H1 (cell line): Measurements from ENCODE around the gene ULBP1. TPM values are rescaled to one million over a fixed set of nuclear protein-coding genes. Genes with fewer than 3 reads are reported as not detected.
"Not testable (repeated sequence)": the region's sequence is repeated elsewhere in the genome, so short reads cannot be mapped to it uniquely, and the experiment has no call there.

ENCODE experiments used
- CTCF ChIA-PET: fragments of 300-600 bp; sonication (Branson Sonifier 250); formaldehyde crosslinking; loops from one replicate; lab custom pipeline; 2021; ENCODE audit not compliant: partially characterized antibody; lab: Charles Lee
- POLR2A ChIA-PET: fragments of 300-600 bp; sonication (Branson Sonifier 250); formaldehyde crosslinking; loops from one replicate; lab custom pipeline; 2021; ENCODE audit warnings: inconsistent platforms; ENCODE audit not compliant: partially characterized antibody; lab: Charles Lee
- DNase-seq, 2 experiments: peaks; one replicate each; pipeline versions ENCODE4 v3.0.0 to v3.0.0-alpha.2; 2010 to 2022; ENCODE audit warnings: low spot score in 2 of 2, low read depth in 1 of 2, mixed read lengths in 1 of 2
- FAIRE-seq: peaks from 2 replicates; lab custom pipeline; 2011; peaks lifted over from hg19 to GRCh38; lab: Jason Lieb, UNC
- H2AFZ ChIP-seq: 2 replicates; pipeline ENCODE4 v1.8.1; 2012; ENCODE audit warnings: low read length, inconsistent platforms
- H2AK5ac ChIP-seq: 2 replicates; pipeline ENCODE4 v1.6.1; 2013; ENCODE audit warnings: low read depth, low read length
- H2BK120ac ChIP-seq: replicated peaks from 2 replicates; pipeline ENCODE3; 2013; ENCODE audit warnings: low read depth, low read length, inconsistent platforms
- H2BK12ac ChIP-seq: 2 replicates; pipeline ENCODE4 v1.6.1; 2013; ENCODE audit warnings: low read depth, low read length
- H2BK15ac ChIP-seq: 2 replicates; pipeline ENCODE4 v1.6.1; 2013; ENCODE audit warnings: low read length
- H2BK20ac ChIP-seq: 2 replicates; pipeline ENCODE4 v1.6.1; 2013; ENCODE audit warnings: low read length
- H2BK5ac ChIP-seq: 2 replicates; pipeline ENCODE4 v1.6.1; 2013; ENCODE audit warnings: low read depth, low read length
- H3K14ac ChIP-seq: 2 replicates; pipeline ENCODE4 v1.6.1; 2013; ENCODE audit warnings: inconsistent platforms; ENCODE audit not compliant: insufficient read length
- H3K18ac ChIP-seq: 2 replicates; pipeline ENCODE4 v1.6.1; 2013; ENCODE audit warnings: low read length; ENCODE audit errors: extremely low read depth
- H3K23ac ChIP-seq: 2 replicates; pipeline ENCODE4 v1.6.1; 2013; ENCODE audit warnings: inconsistent platforms; ENCODE audit not compliant: insufficient read length
- H3K23me2 ChIP-seq: 2 replicates; pipeline ENCODE4 v1.6.1; 2013; ENCODE audit warnings: low read depth, low read length
- H3K27ac ChIP-seq: 2 replicates; pipeline ENCODE4 v1.6.1; 2011; ENCODE audit warnings: low read depth, low read length, inconsistent platforms
- H3K27me3 ChIP-seq, 4 experiments: replicated peaks in 1 of 4; 1 replicate in 1 of 4; 2 replicates in 3 of 4; pipeline versions ENCODE4 v1.6.1 to v1.8.1; 2011 to 2013; ENCODE audit warnings: low read length in 3 of 4, mild to moderate bottlenecking in 3 of 4, inconsistent platforms in 2 of 4, mixed read lengths in 2 of 4, moderate library complexity in 1 of 4; ENCODE audit not compliant: control insufficient read depth in 3 of 4, insufficient read depth in 3 of 4; ENCODE audit errors: extremely low read depth in 1 of 4
- H3K36me3 ChIP-seq, 4 experiments: 2 replicates each; pipeline versions ENCODE4 v1.6.1 to v1.8.1; 2011 to 2013; ENCODE audit warnings: mild to moderate bottlenecking in 4 of 4, low read length in 3 of 4, moderate library complexity in 2 of 4, control low read depth in 1 of 4, inconsistent platforms in 1 of 4; ENCODE audit not compliant: insufficient read depth in 4 of 4, control insufficient read depth in 2 of 4
- H3K4ac ChIP-seq: replicated peaks from 2 replicates; pipeline ENCODE3; 2013; ENCODE audit warnings: low read length, low read depth, mixed read lengths, inconsistent platforms; ENCODE audit not compliant: insufficient read length
- H3K4me1 ChIP-seq, 4 experiments: replicated peaks in 1 of 4; 1 replicate in 1 of 4; 2 replicates in 3 of 4; pipeline versions ENCODE4 v1.6.1 to v1.8.1; 2011 to 2013; ENCODE audit warnings: low read length in 3 of 4, inconsistent platforms in 2 of 4, mixed read lengths in 1 of 4; ENCODE audit not compliant: insufficient read depth in 4 of 4, control insufficient read depth in 3 of 4
- H3K4me2 ChIP-seq, 2 experiments: 2 replicates each; pipeline versions ENCODE4 v1.6.1 to v1.8.1; 2011 to 2013; ENCODE audit warnings: low read depth in 2 of 2, low read length in 2 of 2, control low read depth in 1 of 2, inconsistent platforms in 1 of 2, mild to moderate bottlenecking in 1 of 2; ENCODE audit not compliant: insufficient read depth in 1 of 2
- H3K4me3 ChIP-seq, 4 experiments: fragments of 200-600, 300-600 bp in 1 of 4; sonication (generic), shearing (Covaris generic), sonication (Bioruptor Twin) in 1 of 4; 2 replicates each; pipeline versions ENCODE4 v1.5.1 to v1.8.1; 2011 to 2016; ENCODE audit warnings: low read length in 4 of 4, low read depth in 3 of 4, control low read depth in 2 of 4, inconsistent platforms in 2 of 4, mild to moderate bottlenecking in 2 of 4, mixed read lengths in 1 of 4, moderate library complexity in 1 of 4; ENCODE audit not compliant: insufficient read depth in 2 of 4; ENCODE audit errors: extremely low read depth in 1 of 4
- H3K56ac ChIP-seq: replicated peaks from 2 replicates; pipeline ENCODE3; 2013; ENCODE audit warnings: low read depth, mild to moderate bottlenecking, mixed read lengths, low read length, inconsistent platforms; ENCODE audit not compliant: insufficient read length
- H3K79me1 ChIP-seq: 2 replicates; pipeline ENCODE4 v1.6.1; 2013; ENCODE audit warnings: low read depth, low read length, control low read depth
- H3K79me2 ChIP-seq, 2 experiments: 2 replicates each; pipeline versions ENCODE4 v1.6.1 to v1.8.1; 2012 to 2013; ENCODE audit warnings: low read length in 2 of 2, mild to moderate bottlenecking in 2 of 2, inconsistent platforms in 1 of 2; ENCODE audit not compliant: insufficient read depth in 2 of 2, control insufficient read depth in 1 of 2
- H3K9ac ChIP-seq, 4 experiments: replicated peaks in 1 of 4; 1 replicate in 1 of 4; 2 replicates in 3 of 4; pipeline versions ENCODE4 v1.6.1 to v1.8.1; 2011 to 2013; ENCODE audit warnings: low read depth in 3 of 4, low read length in 3 of 4, control low read depth in 2 of 4, mild to moderate bottlenecking in 2 of 4, moderate library complexity in 2 of 4, inconsistent platforms in 1 of 4; ENCODE audit errors: extremely low read depth in 1 of 4
- H3K9me3 ChIP-seq, 2 experiments: 2 replicates each; pipeline versions ENCODE4 v1.6.1 to v1.8.1; 2012 to 2013; ENCODE audit warnings: mild to moderate bottlenecking in 2 of 2, moderate library complexity in 2 of 2, control low read depth in 1 of 2, inconsistent platforms in 1 of 2, low read depth in 1 of 2, low read length in 1 of 2, mixed read lengths in 1 of 2; ENCODE audit not compliant: insufficient read depth in 2 of 2
- H4K20me1 ChIP-seq, 2 experiments: replicated peaks in 1 of 2; 2 replicates each; pipeline versions ENCODE3 to v1.8.1; 2011 to 2013; ENCODE audit warnings: inconsistent platforms in 2 of 2, low read length in 2 of 2, mild to moderate bottlenecking in 1 of 2; ENCODE audit not compliant: insufficient read depth in 2 of 2, control insufficient read depth in 1 of 2
- H4K5ac ChIP-seq: 2 replicates; pipeline ENCODE4 v1.6.1; 2013; ENCODE audit warnings: low read length, low read depth, mixed read lengths, inconsistent platforms; ENCODE audit not compliant: insufficient read length
- H4K8ac ChIP-seq: 2 replicates; pipeline ENCODE4 v1.8.0; 2013; ENCODE audit warnings: mild to moderate bottlenecking, moderate library complexity, low read length, inconsistent platforms; ENCODE audit not compliant: insufficient read depth; ENCODE audit errors: extremely low read depth
- H4K91ac ChIP-seq: replicated peaks from 2 replicates; pipeline ENCODE3; 2013; ENCODE audit warnings: low read length, mixed read lengths, inconsistent platforms; ENCODE audit not compliant: insufficient read length
- WGBS, 2 experiments: shearing (Covaris generic) in 1 of 2; methylation state at CpG; one replicate each; pipeline versions ENCODE4 v1.1.6 to v1.1.7; 2013 to 2015; ENCODE audit warnings: low lambda C conversion rate in 2 of 2, mixed read lengths in 2 of 2, inconsistent platforms in 1 of 2, low coverage in 1 of 2, missing lambda C conversion rate in 1 of 2; ENCODE audit not compliant: insufficient replicate concordance in 2 of 2, insufficient coverage in 1 of 2, insufficient read length in 1 of 2; ENCODE audit errors: extremely low coverage in 1 of 2, missing lambda C conversion rate in 1 of 2; 5-methylcytosine and 5-hydroxymethylcytosine counted together
- polyA plus RNA-seq, 7 experiments: library from polyadenylated mRNA; depleted of rRNA in 3 of 7; stranded (reverse) in 5 of 7; unstranded in 2 of 7; fragments of >200 nt in 5 of 7; fragments of 200-250 nt in 2 of 7; gene quantifications; 1 replicate in 5 of 7; 2 replicates in 1 of 7; 4 replicates in 1 of 7; pipeline versions ENCODE4 v1.2.1 to v1.2.3, GENCODE V29; 2011 to 2013; ENCODE audit warnings: missing spikeins in 2 of 7, mixed read lengths in 2 of 7
- total RNA-seq: library from RNA; stranded (reverse); fragmentation: NEBNext Ultra II Directional; extraction: Animal tissue kit (Norgen Biotek cat#: 25700); gene quantifications from 2 replicates; pipeline ENCODE4 v1.2.1, GENCODE V29; 2021

ULBP1 gene
- total and polyA plus RNA-seq, 2 of the 8 experiments (the other 6 are each of a cell fraction or from before 2014, with no cell fraction given): 0.32 to 0.60 TPM

- H3K9me3 ChIP-seq, H2AFZ ChIP-seq, H2BK20ac ChIP-seq, H3K36me3 ChIP-seq, CTCF ChIA-PET, H3K4me1 ChIP-seq, H4K5ac ChIP-seq, H3K79me1 ChIP-seq, H3K4me3 ChIP-seq, H3K23ac ChIP-seq, H2BK120ac ChIP-seq, H4K20me1 ChIP-seq, H3K79me2 ChIP-seq, H3K18ac ChIP-seq, H4K91ac ChIP-seq, H3K4ac ChIP-seq, H3K4me2 ChIP-seq, H3K9ac ChIP-seq, H3K14ac ChIP-seq, H2AK5ac ChIP-seq, POLR2A ChIA-PET, H2BK5ac ChIP-seq, H2BK12ac ChIP-seq, H3K56ac ChIP-seq, FAIRE-seq, DNase-seq, H2BK15ac ChIP-seq, H4K8ac ChIP-seq, H3K27ac ChIP-seq: not testable (repeated sequence)
- 75% methylated on average over 5 of the region's 5 CpGs; no CpG with 5 or more reads in 1 of the 2 experiments for WGBS, 2 experiments
- Histone ChIP-seq H3K27me3 (peaks cover 48 to 72% (median 59%) of the 10 kb centered on the region in 4 experiments), H3K23me2 (peaks cover 13% of the 10 kb centered on the region; the same call in 1 of the 2 replicates)
Observed at GRCh38 chr6:149943321-149943720, 20.4 kb upstream of the ULBP1 start.

GRCh38 chr6:149945276-149945675 lies 18.5 kb upstream of the ULBP1 start:
- H3K4me3 ChIP-seq, H3K79me1 ChIP-seq, H3K4me2 ChIP-seq, H2AK5ac ChIP-seq, H2BK15ac ChIP-seq, H3K9me3 ChIP-seq, H2AFZ ChIP-seq, H3K9ac ChIP-seq, H2BK12ac ChIP-seq, POLR2A ChIA-PET, H3K18ac ChIP-seq, H3K56ac ChIP-seq, H4K8ac ChIP-seq, H3K23ac ChIP-seq, H3K23me2 ChIP-seq, H3K27ac ChIP-seq, H2BK5ac ChIP-seq, FAIRE-seq, H2BK120ac ChIP-seq, H3K14ac ChIP-seq, H4K5ac ChIP-seq, H3K79me2 ChIP-seq, H3K4me1 ChIP-seq, CTCF ChIA-PET, H4K20me1 ChIP-seq, H2BK20ac ChIP-seq, H4K91ac ChIP-seq, DNase-seq, H3K36me3 ChIP-seq, H3K4ac ChIP-seq: not testable (repeated sequence)
- WGBS, 2 experiments: 89% methylated on average over 5 of the region's 6 CpGs; no CpG with 5 or more reads in 1 of the 2 experiments
- H3K27me3 ChIP-seq: peaks cover 29 to 56% (median 41%) of the 10 kb centered on the region in 4 experiments
